Duodenal mucosa (tissue), 2 donors: ENCODE results near the gene MMS19.

Source experiments
- H3K27ac ChIP-seq: one replicate; pipeline ENCODE4 v1.7.0; 2013; ENCODE audit warnings: low read depth, low read length
- H3K27me3 ChIP-seq, 2 donors: one replicate each; pipeline ENCODE4 v1.7.0; 2013; ENCODE audit warnings: low read length in 2 of 2, control low read depth in 1 of 2; ENCODE audit not compliant: insufficient read depth in 2 of 2, control insufficient read depth in 1 of 2
- H3K36me3 ChIP-seq, 2 donors: one replicate each; pipeline ENCODE4 v1.7.0; 2013; ENCODE audit warnings: low read length in 2 of 2, control low read depth in 1 of 2; ENCODE audit not compliant: insufficient read depth in 2 of 2, control insufficient read depth in 1 of 2
- H3K4me1 ChIP-seq, 2 donors: one replicate each; pipeline ENCODE4 v1.7.0; 2013; ENCODE audit warnings: low read length in 2 of 2, control low read depth in 1 of 2; ENCODE audit not compliant: insufficient read depth in 2 of 2, control insufficient read depth in 1 of 2
- H3K4me3 ChIP-seq, 2 donors: one replicate each; pipeline ENCODE4 v1.7.0; 2013; ENCODE audit warnings: low read length in 2 of 2, low read depth in 1 of 2
- H3K9ac ChIP-seq, 2 donors: one replicate each; pipeline ENCODE4 v1.7.0; 2013; ENCODE audit warnings: low read length in 2 of 2, low read depth in 1 of 2
- H3K9me3 ChIP-seq, 2 donors: one replicate each; pipeline ENCODE4 v1.7.0; 2013; ENCODE audit warnings: low read length in 2 of 2, control low read depth in 1 of 2; ENCODE audit not compliant: control insufficient read depth in 1 of 2

MMS19 gene

GRCh38 chr10:97408496-97408992, 89.7 kb downstream of the MMS19 start:
- no peak overlapping the region for H3K27ac ChIP-seq
- H3K4me3 ChIP-seq = no peak overlapping the region
- no peaks in the 10 kb centered on the region for H3K27me3 ChIP-seq
- H3K9ac ChIP-seq = no peak overlapping the region
- H3K36me3 ChIP-seq = no peaks in the 10 kb centered on the region
- H3K9me3 ChIP-seq = no peaks in the 10 kb centered on the region
- peaks cover 0 to 13% of the 10 kb centered on the region in 2 donors for H3K4me1 ChIP-seq
